NT2/D1 (cell line): ENCODE results near the gene CYP21A2.

Experiments
- DNase-seq: peaks from one replicate; pipeline ENCODE4 v3.0.0-alpha.2; 2011; ENCODE audit warnings: low read depth, low spot score
- H3K27me3 ChIP-seq: 2 replicates; pipeline ENCODE4 v1.6.0; 2011; ENCODE audit warnings: mild to moderate bottlenecking; ENCODE audit not compliant: insufficient read length, insufficient read depth
- H3K36me3 ChIP-seq: 2 replicates; pipeline ENCODE4 v1.6.1; 2011; ENCODE audit warnings: mild to moderate bottlenecking, low read length, mixed read lengths; ENCODE audit not compliant: insufficient read depth, insufficient read length
- H3K4me1 ChIP-seq: 2 replicates; pipeline ENCODE4 v1.5.1; 2011; ENCODE audit not compliant: insufficient read depth, insufficient read length
- H3K4me3 ChIP-seq: 2 replicates; pipeline ENCODE4 v1.5.1; 2011; ENCODE audit warnings: low read depth; ENCODE audit not compliant: insufficient read length
- H3K9ac ChIP-seq: 2 replicates; pipeline ENCODE4 v1.6.0; 2011; ENCODE audit warnings: low read depth; ENCODE audit not compliant: insufficient read length
- H3K9me3 ChIP-seq: 2 replicates; pipeline ENCODE4 v1.5.1; 2011; ENCODE audit warnings: mild to moderate bottlenecking, low read length; ENCODE audit not compliant: insufficient read depth
- SUZ12 ChIP-seq: IDR thresholded peaks from 2 replicates; pipeline ENCODE4 v1.6.1; 2011; ENCODE audit not compliant: insufficient read length, insufficient read depth; ENCODE audit errors: extremely low read depth
- YY1 ChIP-seq: IDR thresholded peaks from 2 replicates; pipeline ENCODE4 v1.6.1; 2011; ENCODE audit not compliant: insufficient read length, insufficient read depth
- ZNF274 ChIP-seq: IDR thresholded peaks from 2 replicates; pipeline ENCODE4 v1.6.1; 2011; ENCODE audit warnings: mild to moderate bottlenecking, low read depth, low read length

CYP21A2 gene

GRCh38 chr6:32073613-32074012, 35.4 kb downstream of the CYP21A2 start:
- no peaks in the 10 kb centered on the region for H3K27me3 ChIP-seq
- no peaks in the 10 kb centered on the region for H3K36me3 ChIP-seq
- H3K4me3 ChIP-seq: no peak overlapping the region
- DNase-seq: no peak
- TF ChIP-seq YY1: no peak
- TF ChIP-seq SUZ12: no peak
- TF ChIP-seq ZNF274: no peak
- peaks cover 12% of the 10 kb centered on the region for H3K4me1 ChIP-seq
- H3K9me3 ChIP-seq: no peaks in the 10 kb centered on the region
- no peak overlapping the region for H3K9ac ChIP-seq

- Histone ChIP-seq H3K9me3 (no peaks in the 10 kb centered on the region), H3K9ac (no peak overlapping the region), H3K4me1 (peaks cover 16% of the 10 kb centered on the region), H3K4me3 (no peak overlapping the region), H3K36me3 (no peaks in the 10 kb centered on the region), H3K27me3 (no peaks in the 10 kb centered on the region)
- no peak for DNase-seq
- no peak for TF ChIP-seq ZNF274
- TF ChIP-seq SUZ12: no peak
- TF ChIP-seq YY1: no peak
Observed at GRCh38 chr6:32074996-32075532, 36.8 kb downstream of the CYP21A2 start.

GRCh38 chr6:32075781-32076180, 37.6 kb downstream of the CYP21A2 start:
- H3K9ac ChIP-seq: no peak overlapping the region
- TF ChIP-seq ZNF274 (no peak), SUZ12 (no peak), YY1 (no peak)
- DNase-seq: no peak
- H3K9me3 ChIP-seq: no peaks in the 10 kb centered on the region
- no peaks in the 10 kb centered on the region for H3K27me3 ChIP-seq
- H3K36me3 ChIP-seq: no peaks in the 10 kb centered on the region
- H3K4me1 ChIP-seq: peaks cover 16% of the 10 kb centered on the region
- H3K4me3 ChIP-seq: no peak overlapping the region

GRCh38 chr6:32076321-32076809, 38.1 kb downstream of the CYP21A2 start:
- no peaks in the 10 kb centered on the region for H3K36me3 ChIP-seq
- TF ChIP-seq YY1 (no peak), ZNF274 (no peak), SUZ12 (no peak)
- DNase-seq: no peak
- peaks cover 13% of the 10 kb centered on the region for H3K4me1 ChIP-seq
- H3K9ac ChIP-seq: no peak overlapping the region
- H3K27me3 ChIP-seq: no peaks in the 10 kb centered on the region
- H3K4me3 ChIP-seq: no peak overlapping the region
- no peaks in the 10 kb centered on the region for H3K9me3 ChIP-seq

- Histone ChIP-seq H3K4me3 (no peak overlapping the region), H3K27me3 (no peaks in the 10 kb centered on the region), H3K9me3 (no peaks in the 10 kb centered on the region), H3K36me3 (no peaks in the 10 kb centered on the region), H3K4me1 (peaks cover 10% of the 10 kb centered on the region), H3K9ac (no peak overlapping the region)
- TF ChIP-seq YY1 (no peak), SUZ12 (no peak), ZNF274 (no peak)
- no peak for DNase-seq
Observed at GRCh38 chr6:32079566-32080290, 41.5 kb downstream of the CYP21A2 start.

GRCh38 chr6:32081168-32081990, 43.2 kb downstream of the CYP21A2 start:
- DNase-seq: no peak
- no peaks in the 10 kb centered on the region for H3K9me3 ChIP-seq
- H3K4me1 ChIP-seq: peaks cover 10% of the 10 kb centered on the region
- H3K27me3 ChIP-seq: no peaks in the 10 kb centered on the region
- no peak overlapping the region for H3K4me3 ChIP-seq
- TF ChIP-seq SUZ12 (no peak), YY1 (no peak), ZNF274 (no peak)
- no peaks in the 10 kb centered on the region for H3K36me3 ChIP-seq
- H3K9ac ChIP-seq: no peak overlapping the region

- H3K27me3 ChIP-seq: peaks cover 7% of the 10 kb centered on the region
- H3K4me3 ChIP-seq: no peak overlapping the region
- no peaks in the 10 kb centered on the region for H3K9me3 ChIP-seq
- TF ChIP-seq YY1: no peak
- TF ChIP-seq ZNF274: no peak
- TF ChIP-seq SUZ12: no peak
- H3K36me3 ChIP-seq: no peaks in the 10 kb centered on the region
- no peak for DNase-seq
- no peak overlapping the region for H3K9ac ChIP-seq
- H3K4me1 ChIP-seq: peaks cover 10% of the 10 kb centered on the region
Observed at GRCh38 chr6:32082478-32082877, 44.3 kb downstream of the CYP21A2 start.
